ENCODE measurements around the gene GRHL3. TPM values are rescaled to one million over a fixed set of nuclear protein-coding genes. Genes with fewer than 3 reads are reported as not detected.

The GRHL3 gene
- total RNA-seq, 1 donor = not detected

DNA sequence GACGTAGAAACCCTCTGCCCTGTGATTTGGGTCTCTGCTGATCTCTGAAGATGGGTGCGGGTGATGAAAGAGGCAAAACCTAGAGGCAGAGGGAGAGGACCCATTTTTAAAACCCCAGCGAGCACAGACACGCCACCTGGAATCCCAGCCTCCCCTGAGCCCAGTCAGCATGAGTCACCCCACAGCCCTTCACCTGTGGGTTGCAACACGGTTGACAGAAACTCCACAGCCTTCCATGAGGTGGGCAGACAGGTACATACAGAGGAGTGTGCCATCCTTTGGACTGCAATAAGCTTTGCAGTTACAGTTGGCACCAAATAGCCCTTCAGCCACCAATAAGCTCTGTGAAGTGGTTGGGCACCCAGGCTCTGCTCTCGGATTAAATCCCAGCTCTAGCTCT lies 2.1 kb upstream of the GRHL3 start:
- no peak for DNase-seq (ENCODE audit: low read depth in 2 of 3, low spot score in 2 of 3)

DNA sequence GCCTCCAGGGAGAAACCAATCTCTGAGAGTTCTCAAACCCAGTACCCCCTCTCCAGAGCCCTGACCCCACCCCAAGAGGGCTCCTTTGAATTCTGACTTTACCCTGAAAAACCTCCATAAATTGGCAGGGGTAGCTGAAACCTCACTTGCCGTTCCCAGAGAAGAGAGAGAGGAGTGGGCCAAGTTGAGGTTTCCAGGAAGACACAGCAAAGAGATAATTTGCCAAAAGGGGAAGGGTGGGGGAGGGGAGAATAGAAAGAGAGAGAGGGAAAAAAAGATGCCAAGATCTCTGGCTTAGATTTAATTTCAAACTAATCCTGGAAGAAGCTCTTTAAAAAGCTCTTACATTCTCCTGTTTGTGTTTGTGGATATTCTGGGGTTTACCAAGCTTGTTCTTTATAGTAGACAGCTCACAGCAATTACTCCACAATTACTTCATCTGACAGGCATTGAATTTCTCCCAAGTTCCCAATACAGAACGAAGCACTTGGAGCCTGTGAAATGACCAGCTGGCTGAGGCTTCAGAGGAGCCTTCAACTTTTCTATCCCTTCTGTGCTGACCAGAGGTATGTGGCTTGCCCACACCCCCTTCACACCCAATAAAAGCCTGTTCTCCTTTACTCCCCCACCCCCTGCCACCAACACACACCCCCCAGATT lies 1.1 kb upstream of the GRHL3 start:
- no peak for DNase-seq (ENCODE audit: low read depth in 2 of 3, low spot score in 2 of 3)

DNA sequence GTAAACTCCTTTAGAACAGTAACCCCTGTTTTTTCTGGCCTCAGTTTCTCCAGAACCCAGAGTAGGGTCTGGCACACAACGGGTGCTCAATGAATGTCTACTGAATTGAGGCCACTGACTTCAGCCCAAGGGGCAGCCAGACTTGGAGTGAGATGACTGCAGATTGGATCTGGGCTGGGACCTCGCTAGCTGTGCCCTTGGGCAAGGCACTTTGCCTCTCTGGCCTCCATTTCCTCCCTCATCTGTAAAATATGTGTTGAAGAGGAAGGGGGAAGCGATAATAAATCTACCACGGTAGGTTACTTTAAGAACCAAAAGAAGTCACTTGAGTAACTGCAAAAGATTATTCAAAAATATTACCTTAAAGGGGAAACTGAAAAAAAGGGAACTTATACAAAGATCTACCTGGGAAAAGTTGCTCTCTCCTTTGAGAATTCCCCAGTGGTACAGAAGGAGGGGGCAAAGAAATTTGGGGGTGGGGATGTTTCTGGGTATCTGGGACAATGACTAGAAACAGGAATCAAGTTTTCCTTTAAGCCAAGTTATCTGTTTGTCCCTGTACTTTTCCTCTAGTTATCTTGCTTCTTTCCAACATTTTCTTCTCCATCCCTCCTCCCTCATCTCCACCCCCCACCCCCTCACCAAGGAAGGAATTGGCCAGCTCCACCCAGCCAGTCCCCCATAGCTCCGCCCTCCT lies 394 bp upstream of the GRHL3 start:
- DNase-seq (ENCODE audit: low read depth in 2 of 3, low spot score in 2 of 3) = peak in 1 of 3 donors; percentile 29

DNA sequence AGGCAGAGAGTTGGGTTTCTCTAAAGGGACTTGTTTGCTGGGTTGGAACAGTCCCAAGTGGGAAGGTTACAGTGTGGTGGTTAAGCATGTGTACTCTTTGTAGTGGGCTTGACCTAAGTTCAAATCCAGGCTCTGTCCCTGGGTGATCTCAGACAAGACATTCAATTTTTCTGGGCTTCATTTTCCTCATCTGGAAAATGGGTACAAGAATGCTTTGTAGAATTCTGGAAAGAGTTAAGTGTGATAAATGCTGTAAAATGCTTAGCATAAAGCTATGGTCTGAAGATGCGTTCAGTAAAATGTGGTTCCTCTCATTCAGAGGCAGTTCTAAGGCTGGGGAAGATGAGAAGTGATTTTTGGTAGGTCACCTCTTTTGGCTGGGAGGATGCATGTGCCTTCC lies 805 bp downstream of the GRHL3 start:
- DNase-seq (ENCODE audit: low read depth in 2 of 3, low spot score in 2 of 3) = no peak

GRCh38 chr1:24321126-24321525 lies 2.0 kb downstream of the GRHL3 start:
- DNase-seq (ENCODE audit: low read depth in 2 of 3, low spot score in 2 of 3) = peak in 1 of 3 donors; percentile 15

DNA sequence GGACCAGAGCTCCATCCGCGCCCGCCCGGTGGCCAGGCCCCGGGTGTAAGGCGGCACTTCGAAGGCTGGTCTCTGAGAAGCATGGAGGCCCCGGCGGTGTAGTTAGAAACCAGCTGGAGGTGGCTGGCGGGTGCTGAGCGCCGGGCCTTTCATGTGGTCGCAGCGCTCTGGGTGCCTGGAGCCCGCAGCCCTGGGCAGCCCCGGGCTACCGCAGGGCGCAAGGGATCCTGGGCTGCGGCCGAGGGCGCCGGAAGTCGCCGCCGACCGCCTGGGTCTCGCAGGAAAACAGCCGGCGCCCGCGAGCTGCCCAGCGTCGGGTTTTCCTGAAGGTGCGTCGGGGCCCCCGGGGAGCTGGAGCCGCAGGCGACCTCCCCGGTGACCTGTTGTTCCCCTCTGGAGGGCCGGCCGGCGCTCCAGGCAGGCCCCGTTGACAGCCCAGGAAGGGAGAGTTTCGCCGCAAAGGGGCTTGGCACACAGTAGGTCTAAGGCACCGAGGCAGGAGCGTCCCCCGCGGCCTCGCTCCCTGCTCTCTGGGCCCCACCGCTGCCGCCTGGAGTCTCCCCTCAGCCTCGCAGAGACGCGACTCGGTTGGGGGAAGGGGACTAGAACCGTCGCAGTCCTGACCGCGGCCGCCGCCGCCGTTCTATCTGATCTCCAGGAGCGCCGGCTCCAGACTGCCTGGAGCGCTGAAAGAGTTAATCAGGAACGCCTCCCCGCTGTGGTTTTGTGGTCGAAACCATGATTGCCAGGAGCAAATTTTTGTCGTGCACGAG lies 2.7 kb downstream of the GRHL3 start:
- peak; percentile 49 to 87 (median 79) for DNase-seq (ENCODE audit: low read depth in 2 of 3, low spot score in 2 of 3)

- DNase-seq (ENCODE audit: low read depth in 2 of 3, low spot score in 2 of 3) = no peak
Observed at GRCh38 chr1:24322470-24323177, 3.5 kb downstream of the GRHL3 start.

GRCh38 chr1:24323281-24323680 lies 4.1 kb downstream of the GRHL3 start:
- DNase-seq (ENCODE audit: low read depth in 2 of 3, low spot score in 2 of 3) = no peak

DNA sequence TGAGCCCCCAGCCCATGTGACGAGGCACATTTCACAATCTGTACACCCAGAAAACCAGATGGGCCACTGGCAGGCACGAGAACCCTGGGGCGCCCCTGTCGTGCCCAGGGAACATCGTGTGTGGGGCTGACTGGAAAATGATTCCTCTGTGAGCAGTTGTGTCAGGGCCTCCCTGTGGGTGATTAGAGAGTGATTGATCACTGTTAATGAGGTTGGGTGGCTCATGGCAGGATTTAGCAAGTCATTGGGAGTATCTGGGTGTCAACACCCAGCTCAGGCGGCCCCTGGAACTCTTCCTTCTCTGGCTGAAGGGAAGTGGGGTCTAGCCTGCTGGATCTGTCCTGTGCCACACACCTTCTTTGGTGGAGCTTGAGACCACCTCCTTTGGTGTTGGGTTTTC lies 5.7 kb downstream of the GRHL3 start:
- DNase-seq (ENCODE audit: low read depth in 2 of 3, low spot score in 2 of 3) = no peak

- no peak for DNase-seq (ENCODE audit: low read depth in 2 of 3, low spot score in 2 of 3)
Observed at GRCh38 chr1:24325587-24326449, 6.7 kb downstream of the GRHL3 start.

DNA sequence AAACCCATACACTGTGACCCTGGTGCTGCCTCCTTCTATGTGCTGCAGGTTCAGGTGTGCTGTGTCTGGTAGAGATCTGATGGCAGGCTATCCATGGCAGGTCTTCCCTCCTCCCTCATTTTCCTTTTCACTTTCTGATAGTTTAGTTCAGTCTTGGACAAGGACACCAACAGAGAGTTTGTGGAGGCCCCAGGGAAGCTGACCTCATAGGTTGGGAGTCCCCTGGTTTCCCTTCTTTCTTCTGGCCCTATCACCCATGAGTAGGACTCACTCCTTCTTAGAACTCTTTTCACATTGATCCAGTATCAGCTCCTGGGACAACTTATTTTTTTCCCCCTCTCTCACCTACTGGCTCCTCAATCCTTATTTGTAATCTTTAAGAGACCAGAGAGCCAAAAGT lies 8.3 kb downstream of the GRHL3 start:
- no peak for DNase-seq (ENCODE audit: low read depth in 2 of 3, low spot score in 2 of 3)

DNA sequence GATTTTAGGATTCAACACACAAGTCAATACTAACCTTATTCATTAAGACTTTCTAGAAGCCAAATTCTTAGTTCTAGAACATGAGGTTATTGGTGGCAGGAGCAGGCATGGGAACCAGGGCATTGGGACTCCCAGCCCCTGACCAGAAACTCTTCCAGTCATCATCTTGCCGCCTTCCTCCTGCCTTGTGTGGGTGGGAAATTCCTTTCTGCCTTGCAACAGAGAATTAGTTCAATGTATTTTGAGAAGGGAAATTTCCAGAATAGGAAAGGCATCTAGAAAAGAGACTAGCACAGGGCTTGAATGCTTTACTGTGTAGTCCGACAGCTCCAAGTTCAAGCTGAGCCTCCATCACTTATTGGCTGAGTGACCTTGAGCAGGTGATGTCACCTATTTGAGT lies 8.7 kb downstream of the GRHL3 start:
- no peak for DNase-seq (ENCODE audit: low read depth in 2 of 3, low spot score in 2 of 3)

- peak in 2 of 3 donors; percentile 24 to 36 for DNase-seq (ENCODE audit: low read depth in 2 of 3, low spot score in 2 of 3)
Observed at GRCh38 chr1:24329331-24329730, 10.2 kb downstream of the GRHL3 start.

DNA sequence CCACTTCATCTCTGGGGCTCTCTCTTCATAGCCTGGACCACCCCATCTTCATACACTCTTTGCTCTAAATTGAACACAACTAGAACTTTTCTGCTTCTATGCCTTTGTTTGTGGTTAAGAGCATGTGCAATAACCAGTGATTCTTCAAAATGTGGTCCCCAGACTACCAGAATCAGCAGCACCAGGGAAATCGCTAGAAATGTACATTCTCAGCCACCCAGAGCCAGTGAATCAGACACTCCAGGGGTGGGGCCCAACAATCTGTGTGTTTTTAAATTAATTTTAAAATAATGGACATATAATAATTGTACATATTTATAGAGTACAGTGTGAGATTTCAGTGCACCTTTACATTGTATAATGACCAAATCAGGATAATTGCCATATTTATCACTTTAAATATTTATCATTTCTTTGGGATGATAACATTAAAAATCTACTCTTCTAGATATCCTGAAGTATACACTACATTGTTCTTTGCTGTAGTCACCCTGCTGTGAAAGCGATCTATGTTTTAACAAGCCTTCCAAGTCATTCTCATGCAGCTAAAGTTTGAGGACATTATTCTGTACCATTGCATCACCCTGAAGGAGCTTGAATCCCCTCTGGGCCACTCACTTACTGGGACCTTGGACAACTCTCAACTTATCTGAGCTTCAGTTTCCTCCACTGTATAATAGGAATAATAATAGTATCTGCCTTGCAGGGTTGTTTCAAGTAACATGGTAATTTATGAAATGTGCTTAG lies 10.8 kb downstream of the GRHL3 start:
- DNase-seq (ENCODE audit: low read depth in 2 of 3, low spot score in 2 of 3) = no peak

DNA sequence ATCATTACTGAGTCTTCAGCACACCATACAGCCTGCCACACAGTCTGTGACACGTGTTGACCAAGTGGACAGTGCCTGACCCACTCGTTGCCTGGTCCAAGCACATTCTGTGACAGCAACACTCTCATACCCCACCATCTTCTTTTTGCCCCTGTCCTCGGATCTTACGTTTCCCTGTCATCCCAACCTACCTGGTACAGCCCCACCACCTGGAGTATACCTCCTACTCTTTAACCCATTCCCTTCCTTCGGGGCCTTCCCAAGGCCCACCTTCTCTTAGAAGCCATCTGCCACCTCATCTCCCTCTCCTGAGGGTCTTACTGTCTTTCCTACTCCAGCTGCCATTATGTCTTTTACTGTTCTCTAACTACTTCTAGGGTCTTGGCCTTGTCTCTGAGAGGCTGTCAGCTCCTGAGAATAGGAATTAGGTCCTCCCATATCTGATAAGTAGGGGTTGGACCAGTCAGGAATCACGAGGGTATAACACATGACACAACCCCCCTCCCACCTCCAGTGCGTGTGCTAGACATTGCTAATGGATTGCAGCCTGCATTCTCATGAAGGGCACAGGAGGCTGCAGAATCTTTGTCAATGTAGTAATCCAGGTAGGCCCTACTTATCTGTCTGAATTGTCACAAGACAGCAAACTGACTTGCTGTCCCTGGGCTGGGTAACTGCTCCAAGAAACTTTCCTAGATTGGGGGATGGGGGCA lies 13.0 kb downstream of the GRHL3 start:
- DNase-seq (ENCODE audit: low read depth in 2 of 3, low spot score in 2 of 3) = no peak

GRCh38 chr1:24336075-24336474 lies 16.9 kb downstream of the GRHL3 start:
- no peak for DNase-seq (ENCODE audit: low read depth in 2 of 3, low spot score in 2 of 3)

GRCh38 chr1:24337455-24337854 lies 18.3 kb downstream of the GRHL3 start:
- DNase-seq (ENCODE audit: low read depth in 2 of 3, low spot score in 2 of 3) = no peak

DNA sequence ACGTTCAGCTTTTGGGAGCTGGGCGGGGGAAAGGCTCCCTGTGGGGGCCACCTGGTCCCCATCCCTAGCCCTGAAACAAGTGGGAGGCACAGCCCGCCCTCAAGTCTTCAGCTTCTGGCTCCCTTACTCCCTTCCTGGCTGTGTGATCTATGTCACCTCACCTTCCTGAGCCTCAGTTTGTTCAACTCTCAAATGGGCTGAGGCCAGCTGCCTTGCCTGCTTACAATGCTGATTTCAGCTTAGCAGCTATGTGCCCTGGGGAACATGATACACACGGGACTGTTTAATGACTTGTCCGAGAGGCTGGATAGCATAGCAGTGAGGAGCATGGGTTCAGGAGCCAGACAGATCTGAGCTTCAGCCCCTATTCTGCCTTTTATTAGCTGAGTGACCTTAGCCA lies 19.3 kb downstream of the GRHL3 start:
- DNase-seq (ENCODE audit: low read depth in 2 of 3, low spot score in 2 of 3) = no peak

GRCh38 chr1:24339996-24340395 lies 20.8 kb downstream of the GRHL3 start:
- DNase-seq (ENCODE audit: low read depth in 2 of 3, low spot score in 2 of 3) = no peak

All from hematopoietic multipotent progenitor cell (in vitro differentiated cells).